GM18511 (cell line): ENCODE data around the gene TMEM161B.
"Not testable (repeated sequence)": the region's sequence is repeated elsewhere in the genome, so short reads cannot be mapped to it uniquely, and the experiment has no call there.

Experiments used
- ATAC-seq: cut with Tn5 transposase; IDR thresholded peaks from one replicate; pipeline ENCODE4 v1.9.1; 2021; ENCODE audit warnings: mild to moderate bottlenecking, moderate library complexity; ENCODE audit not compliant: unreplicated experiment

Gene TMEM161B

DNA sequence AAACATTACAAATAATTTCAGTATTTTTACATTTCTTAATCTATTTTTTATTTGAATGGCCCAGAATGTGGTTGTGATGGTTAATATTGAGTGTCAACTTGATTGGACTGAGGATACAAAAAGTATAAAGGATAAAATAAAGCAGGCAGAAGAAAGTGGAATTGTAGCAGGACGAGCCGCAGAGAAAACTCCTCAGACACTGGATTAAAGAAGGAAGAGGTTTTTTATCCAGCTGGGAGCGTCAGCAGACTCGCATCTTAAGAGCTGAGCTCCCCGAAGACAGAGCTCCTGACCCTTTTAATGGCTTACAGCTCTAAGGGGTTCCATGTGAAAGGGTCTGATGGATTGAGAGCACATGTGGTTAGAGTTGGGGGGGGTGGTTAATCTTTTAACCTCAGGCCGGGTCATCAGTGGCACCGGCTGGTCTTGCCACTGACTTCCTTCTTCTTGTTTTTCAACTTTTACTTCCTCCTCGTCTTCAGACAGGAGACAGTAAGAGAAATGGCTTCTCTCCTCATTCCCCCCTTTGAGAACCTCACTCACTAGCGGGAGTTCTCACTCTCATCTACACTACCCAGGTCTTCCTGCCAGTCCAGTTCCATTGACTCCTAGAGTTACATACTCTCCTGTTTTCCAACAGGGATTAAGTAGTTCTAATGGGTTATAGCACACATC lies 80.0 kb downstream of the TMEM161B start:
- no peak for ATAC-seq

DNA sequence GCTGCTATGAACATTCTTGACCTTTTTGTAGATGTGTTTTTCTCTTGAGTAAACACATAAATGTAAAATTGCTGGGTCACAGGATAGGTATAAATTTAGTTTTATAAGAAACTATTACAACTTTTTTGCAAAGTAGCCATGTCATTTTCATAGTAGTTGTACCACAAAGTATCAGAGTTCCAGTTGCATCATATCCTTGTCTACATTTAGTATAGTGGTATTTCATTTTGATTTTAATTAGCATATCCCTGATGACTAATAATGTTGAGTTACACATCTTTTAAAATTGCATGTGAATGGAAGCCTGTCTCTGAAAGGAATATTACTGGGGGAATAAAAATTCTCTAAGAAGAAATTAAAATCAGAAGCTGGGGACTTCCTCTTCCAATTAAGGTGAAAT lies 85.4 kb downstream of the TMEM161B start:
- no peak for ATAC-seq

DNA sequence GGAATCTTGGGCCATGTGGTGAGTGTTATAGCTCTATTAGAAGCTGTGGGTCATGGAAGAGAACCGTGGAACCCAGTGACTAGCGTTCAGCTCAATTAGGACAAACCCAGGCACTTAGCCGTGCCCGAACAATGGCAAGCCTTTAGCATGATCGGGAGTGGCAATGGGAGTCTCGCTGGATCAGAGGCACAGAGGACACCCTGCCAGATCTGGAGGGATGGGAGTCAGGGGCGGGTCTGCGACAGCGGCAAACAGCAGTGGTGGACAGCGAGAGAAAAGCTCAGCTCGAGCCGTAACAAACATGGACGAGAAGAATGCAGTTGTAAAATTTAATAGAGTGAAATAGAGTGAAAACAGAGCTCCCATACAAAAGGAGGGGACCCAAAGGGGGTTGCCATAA lies 91.2 kb downstream of the TMEM161B start:
- not testable (repeated sequence) for ATAC-seq

DNA sequence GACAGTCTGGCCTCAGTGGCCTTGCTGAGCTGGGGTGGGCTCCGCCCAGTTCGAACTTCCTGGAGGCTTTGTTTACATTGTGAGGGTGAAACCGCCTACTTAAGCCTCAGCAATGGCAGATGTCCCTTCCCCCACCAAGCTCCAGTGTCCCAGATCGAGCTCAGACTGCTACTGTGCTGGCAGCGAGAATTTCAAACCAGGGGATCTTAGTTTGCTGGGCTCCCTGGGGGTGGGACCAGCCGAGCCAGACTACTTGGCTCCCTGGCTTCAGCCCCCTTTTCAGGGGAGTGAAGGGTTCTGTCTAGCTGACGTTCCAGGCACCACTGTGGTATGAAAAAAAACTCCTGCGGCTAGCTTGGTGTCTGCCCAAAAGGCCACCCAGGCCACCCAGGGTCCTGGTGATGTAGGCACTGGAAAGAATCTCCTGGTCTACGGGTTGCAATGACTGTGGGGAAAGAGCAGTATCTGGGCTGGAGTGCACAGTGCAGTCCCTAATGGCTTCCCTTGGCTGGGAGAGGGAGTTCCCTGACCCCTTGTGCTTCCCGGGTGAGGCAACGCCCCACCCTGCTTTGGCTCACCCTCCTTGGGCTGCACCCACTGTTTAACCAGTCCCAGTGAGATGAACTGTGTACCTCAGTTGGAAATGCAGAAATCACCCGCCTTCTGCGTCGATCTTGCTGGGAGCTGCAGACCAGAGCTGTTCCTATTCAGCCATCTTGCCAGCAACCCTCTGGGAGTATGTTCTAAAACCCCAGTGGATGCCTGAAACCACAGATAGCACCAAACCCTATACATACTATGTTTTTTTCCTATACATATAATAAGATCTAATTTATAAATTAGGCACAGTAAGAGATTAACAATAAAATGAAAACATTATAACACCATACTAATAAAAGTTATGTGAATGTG lies 95.5 kb downstream of the TMEM161B start:
- ATAC-seq = no peak

DNA sequence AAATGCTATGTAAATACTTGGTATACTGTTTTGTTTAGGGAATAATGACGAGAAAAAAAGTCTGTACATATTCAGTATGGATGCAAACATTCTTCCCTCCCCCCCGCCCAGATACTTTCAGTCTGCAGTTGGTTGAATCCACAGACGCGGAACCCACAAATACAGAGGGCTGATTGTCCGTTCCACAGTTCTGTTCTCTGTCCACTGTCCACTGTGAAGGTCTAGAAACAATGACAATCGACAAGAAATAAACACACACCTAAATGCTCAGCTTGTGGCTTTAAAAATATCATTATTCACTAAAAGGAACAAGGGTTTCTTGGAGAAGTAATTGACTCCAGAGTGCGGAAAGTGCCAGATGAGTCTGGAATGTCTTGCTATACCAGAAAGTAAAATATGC lies 109.1 kb downstream of the TMEM161B start:
- no peak for ATAC-seq

DNA sequence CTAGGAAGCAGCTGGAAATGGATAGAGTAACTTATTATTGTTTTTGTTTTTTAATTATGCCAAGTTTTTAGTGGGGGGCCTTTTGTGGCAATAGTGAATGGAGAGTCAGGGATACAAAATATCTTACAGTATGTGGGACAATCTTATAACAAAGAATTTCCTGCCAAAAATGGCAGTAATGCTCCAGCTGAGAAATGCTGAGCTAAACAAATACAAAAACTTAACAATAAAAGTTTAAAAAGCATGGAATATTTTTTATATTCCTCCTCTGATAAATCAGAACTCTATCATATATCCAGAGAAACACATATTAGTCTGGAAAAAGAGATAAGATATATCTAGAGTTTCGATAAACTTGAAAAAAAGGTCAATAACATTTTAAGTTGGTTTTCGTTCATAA lies 110.6 kb downstream of the TMEM161B start:
- ATAC-seq = no peak

DNA sequence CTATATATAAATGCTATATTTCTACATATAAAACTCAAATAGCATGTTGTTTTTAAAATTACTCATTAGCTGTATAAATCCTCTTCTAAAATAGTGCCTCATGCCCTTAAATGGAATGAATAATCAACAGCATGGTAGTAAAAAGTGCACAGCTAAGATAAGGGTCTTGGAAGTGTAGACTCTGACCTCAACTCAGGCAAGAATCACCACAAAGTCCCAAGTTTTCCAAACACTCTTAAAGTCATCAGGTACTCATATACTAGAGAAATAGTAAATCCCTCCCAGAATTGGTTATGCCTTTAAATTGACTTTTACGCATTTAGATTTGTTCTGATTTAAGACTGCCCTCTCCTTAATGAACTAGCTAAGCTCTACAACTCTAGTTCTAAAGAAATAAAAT lies 113.8 kb downstream of the TMEM161B start:
- ATAC-seq = no peak

DNA sequence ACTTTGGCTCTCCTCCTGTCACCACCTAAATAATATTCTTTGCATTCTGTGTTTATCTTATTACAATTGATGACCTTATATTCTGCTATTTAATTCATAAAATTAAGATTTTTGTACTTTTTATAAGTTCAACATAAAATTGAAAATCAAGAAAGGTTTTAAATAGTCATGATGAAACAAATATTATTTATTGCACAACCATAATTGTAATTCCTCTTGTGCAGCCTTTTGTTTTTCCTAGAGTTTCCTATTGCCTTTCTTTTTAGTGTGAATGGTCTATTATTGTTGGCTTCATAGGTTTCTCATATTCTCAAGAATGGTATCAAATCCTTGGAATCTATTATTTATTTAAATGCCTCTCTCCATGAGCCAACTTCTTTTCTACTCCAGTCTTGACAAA lies 117.9 kb downstream of the TMEM161B start:
- no peak for ATAC-seq

DNA sequence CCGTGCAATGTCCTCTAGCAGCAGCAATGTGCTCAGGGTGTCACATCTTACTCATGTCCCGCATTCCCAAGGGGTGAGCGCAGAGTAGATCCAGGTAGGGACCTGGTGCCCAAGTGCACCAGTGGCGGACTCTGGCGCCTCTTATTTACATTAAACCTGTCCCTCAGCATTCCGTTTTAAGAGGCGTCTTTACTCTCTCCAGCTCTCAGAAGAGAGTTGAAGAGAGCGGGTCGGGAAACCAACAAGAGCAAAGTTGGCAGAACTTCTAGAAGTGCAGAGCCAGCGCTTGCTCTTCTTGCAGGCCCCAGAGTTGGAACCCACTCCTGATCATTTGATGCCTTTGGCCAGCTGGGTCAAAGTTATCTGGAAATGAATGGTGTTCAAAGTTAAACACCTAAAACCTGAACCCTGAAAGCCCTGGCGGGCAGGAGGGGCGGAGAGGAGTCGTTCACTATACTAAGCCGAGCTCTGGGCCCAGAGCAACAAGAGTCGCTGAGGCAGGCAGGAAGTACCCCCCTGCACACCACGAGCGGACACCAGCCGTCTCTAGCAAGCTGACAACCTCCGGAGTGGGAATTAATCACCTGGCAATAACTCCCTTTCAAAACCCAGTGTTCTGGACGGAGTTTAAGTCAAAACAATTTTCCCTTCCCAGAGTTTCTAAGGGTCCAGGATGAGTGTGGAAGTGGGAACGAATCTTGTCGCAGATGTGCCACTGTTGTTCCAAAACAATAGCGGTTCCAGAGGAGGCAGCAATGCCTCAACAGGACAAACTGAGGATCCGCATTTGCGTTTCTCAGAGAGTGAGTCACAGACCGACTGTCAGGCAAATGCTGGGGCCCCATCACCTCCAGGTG lies 122.8 kb downstream of the TMEM161B start:
- ATAC-seq = no peak

DNA sequence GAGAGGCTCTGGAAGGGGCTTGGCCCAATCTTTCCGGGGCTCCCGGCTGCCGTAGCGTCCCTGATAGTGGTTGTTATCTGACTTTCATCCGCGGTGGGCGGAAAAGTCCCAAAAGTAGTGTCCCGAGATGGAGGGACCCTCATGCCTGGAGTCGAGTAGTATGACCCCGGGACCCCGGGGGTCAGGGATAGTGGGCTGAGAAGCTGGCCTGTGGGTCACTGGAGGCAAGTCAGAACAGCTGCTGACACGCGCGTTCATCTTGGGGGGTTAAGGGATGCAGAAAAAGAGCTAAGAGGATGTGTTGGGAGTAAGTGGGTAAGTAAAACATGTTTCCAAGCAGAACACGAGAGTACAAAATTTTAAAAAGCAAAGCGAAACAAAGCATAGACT lies 123.4 kb downstream of the TMEM161B start:
- no peak for ATAC-seq
